GM19025 (cell line): ENCODE measurements around the gene TMED5.
"Not testable (repeated sequence)": the region's sequence is repeated elsewhere in the genome, so short reads cannot be mapped to it uniquely, and the experiment has no call there.

Source experiments
- ATAC-seq: cut with Tn5 transposase; IDR thresholded peaks from one replicate; pipeline ENCODE4 v1.9.1; 2021; ENCODE audit warnings: mild to moderate bottlenecking, low read depth, moderate library complexity; ENCODE audit not compliant: unreplicated experiment

Gene TMED5

DNA sequence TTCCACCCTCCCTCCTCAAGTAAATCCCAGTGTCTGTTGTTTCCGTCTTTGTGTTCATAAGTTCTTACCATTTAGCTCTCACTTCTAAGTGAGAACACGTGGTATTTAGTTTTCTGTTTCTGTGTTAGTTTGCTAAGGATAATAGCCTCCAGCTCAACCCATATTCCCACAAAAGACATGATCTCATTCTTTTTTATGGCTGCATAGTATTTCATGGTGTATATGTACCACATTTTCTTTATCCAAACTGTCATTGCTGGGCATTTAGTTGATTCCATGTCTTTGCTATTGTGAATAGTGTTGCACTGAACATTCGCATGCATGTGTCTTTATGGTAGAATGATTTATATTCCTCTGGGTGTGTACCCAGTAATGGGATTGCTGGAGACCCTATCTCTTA is 5.6 kb downstream of the TMED5 start:
- not testable (repeated sequence) for ATAC-seq

DNA sequence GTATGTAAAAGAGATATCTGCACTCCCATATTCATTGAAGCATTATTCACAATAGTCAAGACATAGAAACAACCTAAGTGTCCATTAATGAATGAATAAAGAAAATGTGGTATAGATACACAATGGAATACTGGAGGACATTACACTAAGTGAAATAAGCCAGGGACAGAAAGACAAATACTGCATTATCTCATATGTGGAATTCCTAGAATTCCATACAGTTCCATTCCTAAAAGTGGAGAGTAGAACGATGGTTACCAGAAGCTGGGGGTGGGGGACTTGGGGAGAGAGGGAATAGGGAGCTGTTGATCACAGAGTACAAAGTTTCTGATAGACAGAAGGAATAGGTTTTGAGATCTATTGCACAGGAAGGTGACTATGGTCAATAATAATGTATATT is 7.4 kb downstream of the TMED5 start:
- no peak for ATAC-seq

DNA sequence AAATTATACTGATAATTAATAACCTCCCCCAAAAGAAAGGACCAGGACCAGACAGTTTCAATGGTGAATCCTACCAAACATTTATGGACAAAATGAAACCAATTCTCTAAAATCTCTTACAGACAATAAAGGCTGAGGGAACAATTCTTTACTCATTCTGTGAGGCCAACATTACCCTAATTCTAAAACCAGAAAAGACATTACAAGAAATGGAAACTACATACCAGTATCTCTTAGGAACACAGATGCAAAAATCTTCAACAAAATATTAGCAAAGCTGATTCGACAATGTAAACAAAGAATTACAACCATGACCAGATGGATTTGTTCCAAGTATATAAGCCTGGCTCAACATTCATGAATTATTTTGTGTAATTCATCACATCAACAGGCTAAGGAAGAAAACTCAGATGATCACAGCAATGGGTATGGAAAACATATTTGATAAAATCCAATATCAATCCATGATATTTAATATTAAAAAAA is 8.6 kb downstream of the TMED5 start:
- no peak for ATAC-seq

DNA sequence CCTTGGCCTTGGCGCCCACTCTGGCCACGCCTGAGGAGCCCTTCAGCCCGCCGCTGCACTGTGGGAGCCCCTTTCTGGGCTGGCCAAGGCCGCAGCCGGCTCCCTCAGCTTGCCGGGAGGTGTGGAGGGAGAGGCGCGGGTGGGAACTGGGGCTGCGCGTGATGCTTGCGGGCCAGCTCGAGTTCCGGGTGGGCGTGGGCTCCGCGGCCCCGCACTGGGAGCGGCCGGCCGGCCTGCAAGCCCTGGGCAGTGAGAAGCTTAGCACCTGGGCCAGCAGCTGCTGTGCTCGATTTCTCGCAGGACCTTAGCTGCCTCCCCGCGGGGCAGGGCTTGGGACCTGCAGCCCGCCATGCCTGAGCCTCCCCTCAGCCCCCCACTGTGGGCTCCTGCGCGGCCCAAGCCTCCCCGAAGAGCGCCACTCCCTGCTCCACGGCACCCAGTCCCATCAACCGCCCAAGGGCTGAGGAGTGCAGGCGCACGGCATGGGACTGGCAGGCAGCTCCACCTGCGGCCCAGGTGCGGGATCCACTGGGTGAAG is 10.0 kb downstream of the TMED5 start:
- ATAC-seq = not testable (repeated sequence)

DNA sequence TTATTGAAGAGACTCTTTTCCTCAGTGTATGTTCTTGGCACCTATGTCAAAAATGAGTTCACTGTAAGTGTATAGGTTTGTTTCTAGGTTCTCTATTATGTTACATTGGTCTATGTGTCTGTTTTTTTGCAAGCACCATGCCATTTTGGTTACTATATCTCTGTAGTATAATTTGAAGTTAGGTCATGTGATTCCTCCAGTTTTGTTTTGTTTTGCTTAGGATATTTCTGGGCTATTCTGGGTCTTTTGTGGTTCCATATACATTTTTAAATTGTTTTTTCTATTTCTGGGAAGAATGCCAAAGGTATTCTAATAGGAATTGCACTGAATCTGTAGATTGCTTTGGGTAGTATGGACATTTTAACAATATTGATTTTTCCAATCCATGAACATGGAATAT is 13.2 kb downstream of the TMED5 start:
- ATAC-seq = no peak

DNA sequence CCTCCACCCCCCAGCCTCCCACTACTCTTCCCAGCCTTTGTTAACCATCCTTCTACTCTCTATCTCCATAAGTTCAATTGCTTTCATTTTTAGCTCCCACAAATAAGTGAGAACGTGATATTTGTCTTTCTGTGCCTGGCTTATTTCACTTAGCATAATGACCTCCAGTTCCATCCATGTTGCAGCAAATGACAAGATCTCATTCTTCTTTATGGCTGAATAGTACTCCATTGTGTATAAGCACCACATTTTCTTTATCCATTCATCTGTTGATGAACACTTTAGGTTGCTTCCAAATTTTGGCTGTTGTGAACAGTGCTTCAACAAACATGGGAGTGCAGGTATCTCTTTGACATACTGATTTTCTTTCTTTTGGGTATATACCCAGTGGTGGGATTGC is 14.3 kb downstream of the TMED5 start:
- not testable (repeated sequence) for ATAC-seq

DNA sequence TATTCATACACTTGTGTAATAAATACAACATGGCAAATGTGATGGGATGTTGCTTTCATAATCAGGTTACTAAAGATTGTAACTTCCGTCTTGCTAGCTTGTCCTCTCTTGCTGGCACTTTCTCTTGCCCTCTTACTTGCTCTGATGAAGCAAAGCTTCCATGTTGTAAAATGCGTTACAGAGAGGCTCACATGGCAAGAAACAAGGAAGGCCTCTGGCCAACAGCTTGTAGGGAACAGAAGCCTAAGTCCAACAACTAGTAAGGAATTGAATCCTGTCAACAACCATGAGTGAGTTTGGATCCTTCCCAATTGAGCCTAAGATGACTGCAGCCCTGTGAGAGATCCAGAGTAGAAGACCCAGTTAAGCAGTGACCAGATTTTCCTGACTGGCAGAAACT is 15.4 kb downstream of the TMED5 start:
- no peak for ATAC-seq

DNA sequence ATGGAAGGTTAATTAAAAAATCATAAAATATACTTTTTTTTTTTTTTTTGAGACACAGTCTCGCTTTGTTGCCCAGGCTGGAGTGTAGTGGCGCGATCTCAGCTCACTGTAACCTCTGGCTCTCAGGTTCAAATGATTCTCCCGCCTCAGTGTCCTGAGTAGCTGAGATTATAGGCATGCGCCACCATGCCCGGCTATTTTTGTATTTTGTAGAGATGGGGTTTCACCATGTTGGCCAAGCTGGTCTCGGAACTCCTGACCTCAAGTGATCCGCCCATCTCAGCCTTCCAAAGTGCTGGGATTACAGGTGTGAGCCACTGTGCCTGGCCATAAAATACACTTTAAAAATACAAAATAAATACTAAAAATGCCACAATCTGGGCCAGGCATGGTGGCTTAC is 16.9 kb downstream of the TMED5 start:
- not testable (repeated sequence) for ATAC-seq

DNA sequence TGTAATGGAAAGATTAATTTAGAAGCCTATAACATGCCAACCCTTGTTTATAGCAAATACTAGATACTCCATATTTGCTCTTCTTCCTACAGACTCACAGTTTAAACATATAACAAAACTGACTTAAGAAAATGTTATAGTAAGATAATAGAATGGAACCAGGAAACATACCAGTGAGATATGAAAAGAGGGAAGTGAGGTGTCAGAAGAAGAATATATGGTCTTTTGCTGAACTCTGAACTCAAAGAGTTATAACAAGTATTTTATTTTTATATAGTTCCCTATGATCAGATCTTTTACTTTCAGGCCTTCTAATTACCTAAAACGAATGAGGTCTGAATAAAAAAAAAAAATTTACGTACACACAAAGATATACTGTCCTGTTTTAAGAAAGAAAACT is 20.9 kb downstream of the TMED5 start:
- no peak for ATAC-seq

DNA sequence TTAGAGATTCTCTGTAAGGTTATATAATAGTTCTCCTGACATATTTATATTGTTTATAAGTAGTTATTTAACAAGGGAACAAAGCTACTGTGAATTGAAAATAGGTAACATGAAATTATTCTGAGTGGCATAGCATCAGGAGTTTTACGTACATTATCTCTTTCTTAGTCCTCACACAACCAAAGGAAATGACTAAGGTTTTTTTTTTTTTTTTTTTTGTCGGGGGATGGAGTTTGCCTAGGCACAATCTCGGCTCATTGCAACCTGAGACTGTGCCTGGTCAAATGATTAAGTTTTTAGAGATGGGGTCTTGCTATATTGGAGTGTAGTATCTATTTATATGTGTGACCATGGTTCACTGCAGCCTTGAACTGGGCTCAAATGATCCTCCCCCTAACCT is 24.9 kb downstream of the TMED5 start:
- ATAC-seq = no peak

DNA sequence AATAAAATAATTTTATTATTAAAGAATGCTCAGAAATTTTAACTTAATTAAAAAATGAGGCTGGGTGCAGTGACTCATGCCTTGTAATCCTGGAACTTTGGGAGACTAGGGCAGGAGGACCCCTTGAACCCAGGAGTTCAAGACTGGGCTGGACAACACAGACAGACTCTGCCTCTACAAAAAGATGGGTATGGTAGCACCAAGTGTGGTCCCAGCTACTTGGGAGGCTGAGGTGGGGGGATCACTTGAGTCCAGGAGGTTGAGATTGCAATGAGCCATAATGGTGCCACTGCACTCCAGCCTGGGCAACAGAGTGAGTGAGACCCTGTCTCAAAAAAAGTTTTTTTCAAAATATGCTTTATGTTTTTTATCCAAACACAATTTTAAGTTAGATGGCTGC is 25.3 kb downstream of the TMED5 start:
- ATAC-seq = no peak

DNA sequence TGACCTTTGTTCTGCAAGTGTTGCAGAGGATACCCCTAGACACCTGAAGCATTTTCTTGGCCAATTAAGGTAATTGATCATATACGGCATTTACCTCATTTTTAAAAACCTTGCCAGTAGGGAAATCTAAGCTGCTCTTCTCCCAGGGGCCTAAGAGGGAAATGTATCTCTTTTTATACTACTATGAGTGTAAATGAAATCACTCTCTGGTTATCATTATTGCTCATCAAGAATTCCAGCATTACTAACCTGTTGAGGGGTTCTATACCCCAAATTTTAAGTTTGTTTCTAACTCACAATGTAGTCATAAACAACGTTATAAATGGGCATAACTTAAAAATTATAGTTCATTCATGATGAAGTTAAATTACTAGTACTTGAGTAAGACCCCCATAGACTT is 27.4 kb downstream of the TMED5 start:
- no peak for ATAC-seq

DNA sequence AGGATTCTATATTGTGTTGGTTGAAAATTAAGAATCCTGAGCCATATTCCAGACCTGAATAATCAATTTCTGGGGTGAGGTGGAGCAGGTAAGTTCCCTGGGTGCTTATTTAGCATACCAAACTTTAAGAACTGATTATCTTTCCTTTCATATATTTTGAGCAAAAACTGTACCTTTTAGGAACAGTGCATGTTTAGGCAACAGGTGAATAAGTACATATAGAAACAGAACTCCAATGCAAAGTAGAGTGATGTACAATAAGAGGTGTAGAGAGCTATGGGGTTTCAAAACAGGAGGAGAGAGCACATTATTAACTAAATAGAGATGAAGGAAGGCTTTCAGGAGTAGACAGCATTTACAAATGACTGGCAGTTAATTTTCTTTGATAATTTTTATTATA is 28.7 kb downstream of the TMED5 start:
- no peak for ATAC-seq

DNA sequence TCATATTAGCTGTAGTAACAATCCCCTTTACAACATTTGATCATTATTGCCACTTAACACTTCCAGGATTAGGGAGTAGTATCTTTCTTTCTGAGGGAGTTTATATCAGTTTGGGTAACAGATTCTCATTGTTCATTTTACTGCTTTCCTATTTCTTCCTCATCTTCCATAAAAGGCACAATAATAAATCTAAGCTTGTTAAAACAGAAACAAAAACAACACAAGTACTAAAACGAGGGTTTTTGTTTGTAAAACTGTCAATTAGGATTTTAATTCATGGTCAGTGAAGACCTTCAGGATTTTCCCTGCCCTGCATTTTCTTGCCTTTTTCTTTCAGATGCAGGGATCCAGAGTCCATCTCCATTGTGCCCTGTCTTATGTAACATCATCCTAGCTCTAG is 29.5 kb downstream of the TMED5 start:
- ATAC-seq = no peak

DNA sequence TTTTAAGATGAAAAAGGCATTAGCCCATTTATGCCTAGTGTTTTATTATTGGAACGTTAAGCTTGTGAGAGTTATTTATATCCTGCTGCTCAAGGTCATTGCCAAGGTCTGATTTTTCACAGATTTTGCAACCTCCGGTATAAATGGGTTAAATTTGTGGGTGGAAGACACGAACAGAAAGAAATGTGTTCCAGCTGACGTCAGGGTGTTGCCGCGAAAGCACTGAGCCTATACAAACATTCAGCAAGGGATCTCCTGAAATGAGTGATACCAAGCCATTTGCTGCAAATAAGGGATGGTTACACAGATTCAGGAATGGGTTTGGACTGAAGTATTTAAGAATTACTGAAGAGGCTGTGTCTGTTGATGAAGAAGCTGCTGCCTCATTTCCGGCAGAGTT is 32.2 kb downstream of the TMED5 start:
- ATAC-seq = no peak

DNA sequence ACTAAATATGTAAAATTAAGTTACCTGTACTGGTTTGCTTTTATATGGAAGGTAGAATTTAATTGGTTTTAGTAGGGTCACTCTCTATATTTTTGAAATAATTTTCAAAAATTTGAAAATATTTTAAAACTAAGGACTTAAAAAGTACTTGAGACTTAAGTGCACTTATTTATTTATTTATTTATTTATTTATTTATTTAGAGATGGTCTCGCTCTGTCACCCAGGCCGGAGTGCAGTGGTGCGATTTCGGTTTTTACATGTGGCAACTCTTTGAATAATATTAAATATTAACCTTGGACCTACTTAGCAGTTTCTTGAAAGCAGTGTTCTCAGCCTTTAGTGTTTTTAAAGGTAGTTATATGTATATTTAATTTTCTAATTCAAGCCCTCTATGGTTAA is 36.4 kb downstream of the TMED5 start:
- no peak for ATAC-seq

DNA sequence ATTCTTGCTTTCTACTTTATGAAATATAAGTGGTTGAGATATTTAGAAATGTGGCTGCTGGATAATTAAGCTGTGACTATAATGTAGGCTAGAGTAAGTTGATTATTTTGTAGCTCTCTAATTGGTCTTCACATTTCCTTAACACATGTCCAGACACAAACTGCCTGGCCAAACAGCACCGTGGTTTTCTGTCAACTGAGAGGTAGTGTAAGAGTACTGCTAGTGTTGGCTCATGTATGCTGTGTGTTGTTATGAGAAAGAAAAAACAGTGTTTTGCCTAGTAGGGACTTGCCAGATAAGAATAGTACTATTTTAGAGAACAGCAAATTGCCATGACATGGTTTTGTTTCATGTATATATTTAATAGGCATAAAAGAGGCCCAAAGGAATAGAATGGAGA is 37.1 kb downstream of the TMED5 start:
- ATAC-seq = no peak

DNA sequence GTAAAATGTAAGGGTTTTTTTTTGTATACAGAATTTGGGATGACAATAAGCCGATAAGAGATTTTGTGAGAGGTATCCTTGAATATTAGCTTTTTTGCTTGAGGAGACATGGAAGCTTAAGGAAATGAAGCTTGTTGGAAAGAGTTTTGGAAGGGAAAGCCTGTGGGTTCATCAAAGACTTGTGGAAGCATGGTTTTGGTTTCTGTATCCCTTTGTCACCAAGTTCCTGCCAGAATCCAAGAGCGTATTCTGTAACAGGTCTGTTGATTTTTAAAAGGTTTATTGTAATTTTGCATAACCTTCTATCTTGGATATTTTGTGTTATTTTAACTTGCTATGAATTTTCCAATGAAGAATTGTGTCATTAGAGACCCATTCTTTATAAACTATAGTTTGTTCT is 38.1 kb downstream of the TMED5 start:
- no peak for ATAC-seq

DNA sequence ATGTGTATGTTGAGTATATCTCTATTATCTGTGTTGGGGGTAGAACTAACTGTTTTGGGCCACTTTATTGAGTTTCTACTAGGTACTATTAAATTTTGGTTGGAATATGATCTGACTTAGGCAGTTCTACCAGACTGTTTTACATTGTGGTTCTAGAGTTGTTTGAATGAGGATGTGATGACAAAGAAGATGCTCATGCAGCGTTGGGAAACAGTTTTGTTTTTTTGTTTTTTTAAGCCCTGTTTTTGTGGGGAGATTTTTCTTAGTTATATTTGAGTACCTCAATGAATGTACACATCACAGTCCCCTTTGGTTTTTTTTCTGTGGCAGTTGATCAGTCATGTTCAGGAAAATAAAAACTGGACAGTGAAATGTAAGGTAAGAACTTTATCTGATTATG is 40.1 kb downstream of the TMED5 start:
- ATAC-seq = no peak

DNA sequence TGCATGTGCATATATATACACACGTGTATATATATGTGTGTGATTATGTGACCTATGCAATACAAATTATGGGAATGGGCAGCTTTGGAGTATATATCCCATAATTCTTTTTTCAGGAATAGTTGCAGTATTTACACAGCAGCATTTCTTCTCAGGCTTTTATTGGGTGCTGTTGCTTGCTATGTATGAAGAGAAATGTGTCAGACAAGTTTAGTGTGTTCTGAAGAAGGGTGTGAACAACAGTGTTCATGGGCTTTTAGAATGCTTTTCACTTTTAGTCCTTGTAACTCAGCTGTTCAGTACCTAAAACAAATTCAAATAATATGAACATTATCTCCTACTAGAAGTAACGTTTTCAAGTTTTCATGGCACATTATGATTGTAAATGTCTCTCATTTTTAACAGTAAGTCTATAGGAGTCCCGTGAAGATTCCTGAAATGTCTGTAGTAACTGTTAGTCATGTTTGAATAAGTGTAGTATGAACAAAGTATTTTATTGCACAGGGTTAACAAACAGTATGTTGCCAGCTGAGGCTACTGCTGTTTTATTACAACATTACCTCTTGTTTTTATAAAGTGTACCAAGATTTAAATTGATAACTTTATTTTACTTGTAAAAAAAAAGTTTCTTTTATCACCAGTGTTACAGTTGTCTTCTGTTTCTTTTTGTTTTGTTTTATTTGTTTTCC is 42.5 kb downstream of the TMED5 start:
- no peak for ATAC-seq

DNA sequence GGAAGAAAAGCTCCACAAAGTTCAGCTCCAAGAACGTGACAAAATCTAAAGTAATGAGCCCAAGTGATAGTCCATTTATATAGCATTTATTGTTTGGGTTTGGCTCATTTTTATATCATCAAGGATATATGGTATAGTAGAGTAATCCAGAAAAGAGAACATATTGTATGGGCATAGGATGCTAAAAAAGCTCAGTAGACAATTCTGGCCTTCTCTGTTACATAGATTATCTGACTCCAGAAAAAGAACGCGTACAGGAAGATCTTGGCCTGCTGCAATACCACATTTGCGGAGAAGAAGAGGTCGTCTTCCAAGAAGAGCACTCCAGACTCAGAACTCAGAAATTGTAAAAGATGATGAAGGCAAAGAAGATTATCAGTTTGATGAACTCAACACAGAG is 43.8 kb downstream of the TMED5 start:
- ATAC-seq = no peak

DNA sequence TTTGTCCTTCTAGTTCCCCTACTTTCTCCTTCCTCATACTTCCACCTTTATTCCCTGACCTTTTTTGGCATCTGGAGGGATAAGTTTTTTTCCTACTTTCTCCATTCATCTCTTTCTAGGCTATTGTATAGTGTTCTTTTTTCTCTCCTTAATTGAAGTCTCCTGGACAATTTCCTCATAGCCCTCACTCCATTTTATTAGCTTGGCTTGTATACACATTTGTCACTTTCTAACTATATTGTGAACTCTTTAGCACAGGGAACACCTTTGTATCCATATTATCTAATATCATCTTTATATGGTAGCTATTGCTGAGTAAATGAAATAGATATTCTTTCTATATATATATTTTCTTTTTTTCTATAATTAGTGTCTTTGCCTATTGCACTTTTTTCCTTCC is 47.6 kb downstream of the TMED5 start:
- no peak for ATAC-seq
